Measurements from ENCODE around the gene TNN. TPM values are rescaled to one million over a fixed set of nuclear protein-coding genes. Genes with fewer than 3 reads are reported as not detected.

TNN gene
- total and polyA plus RNA-seq, 10 of the 15 experiments (the other 5 are each of a cell fraction or from before 2014, with no cell fraction given), result 0.05 to 0.17 (median 0.11) TPM

GRCh38 chr1:175195281-175195680 is 127.6 kb downstream of the TNN start:
- ATAC-seq (no peak), DNase-seq (ENCODE audit: low read depth, low spot score) (no peak), FAIRE-seq (no peak)
- Histone ChIP-seq H2AFZ (ENCODE audit: control insufficient read depth, low read depth, low read length) (no peak overlapping the region), H3K27ac (ENCODE audit: control insufficient read depth, insufficient read depth) (no peak overlapping the region), H3K4me3 (no peak overlapping the region; the same call in 1 of the 2 replicates), H3K4me1 (ENCODE audit: control insufficient read depth, insufficient read depth, low read length) (peaks cover 17% of the 10 kb centered on the region), H3K27me3 (replicated peaks in 1 of 2; ENCODE audit: control insufficient read depth in 2 of 2, insufficient read depth in 2 of 2, low read length in 1 of 2) (no peaks in the 10 kb centered on the region), H3K79me2 (ENCODE audit: control insufficient read depth, insufficient read depth, low read length) (peaks cover 19% of the 10 kb centered on the region), H3K9ac (ENCODE audit: control insufficient read depth, insufficient read depth, low read length) (no peak overlapping the region), H4K20me1 (ENCODE audit: control insufficient read depth, insufficient read depth) (no peaks in the 10 kb centered on the region), H3K4me2 (ENCODE audit: control insufficient read depth, insufficient read depth) (peak overlapping the region; percentile 38), H3K36me3 (ENCODE audit: control insufficient read depth in 2 of 2, insufficient read depth in 2 of 2, low read length in 1 of 2) (no peaks in the 10 kb centered on the region), H3K9me3 (replicated peaks; ENCODE audit: control insufficient read depth, insufficient read depth, low read length) (no peaks in the 10 kb centered on the region)
- intact Hi-C loops (cut with micrococcal nuclease; ENCODE audit: unreplicated experiment) (no loop called here), in situ Hi-C loops (cut with MboI) (no loop called here)
- ChIA-PET CTCF (interaction anchor here (0.7 to 3.5 kb wide), 8 partner anchors 9 to 43 kb away, joined by 3 to 16 read pairs (median 4); no protein-coding TSS in a partner anchor), RAD21 (ENCODE audit: unreplicated experiment) (interaction anchor here (0.8 to 2.6 kb wide), 5 partner anchors 9 to 172 kb away, joined by 3 to 15 read pairs (median 3); no protein-coding TSS in a partner anchor), POLR2A (interaction anchor here (1.0 to 3.0 kb wide), 5 partner anchors 9 to 43 kb away, joined by 3 to 11 read pairs (median 4); no protein-coding TSS in a partner anchor), SMC1A (ENCODE audit: uncharacterized antibody, unreplicated experiment) (interaction anchor here (1.2 to 2.8 kb wide), 12 partner anchors 8 to 1984 kb away, joined by 3 to 14 read pairs (median 5); no protein-coding TSS in a partner anchor)
- BruUV-seq (replicated peaks), result no TSS peak
- 0% methylated on average over 1 of the region's 1 CpG for WGBS (ENCODE audit: insufficient coverage, insufficient replicate concordance, low lambda C conversion rate, missing lambda C conversion rate)
- no peak for TF ChIP-seq MEF2A (IDR thresholded peaks at IDR 0.05; ENCODE audit: insufficient read depth, low read depth, low read length)
- no peak for TF ChIP-seq CEBPZ (IDR thresholded peaks at IDR 0.05; ENCODE audit: low read depth, low read length)
- TF ChIP-seq DPF2 (IDR thresholded peaks at IDR 0.05), result no peak
- no peak for TF ChIP-seq ZNF207 (IDR thresholded peaks at IDR 0.05; ENCODE audit: borderline replicate concordance)
- TF ChIP-seq CREB1 (IDR thresholded peaks at IDR 0.05; ENCODE audit: low read depth), result no peak
- TF ChIP-seq CHD1 (IDR thresholded peaks at IDR 0.05; ENCODE audit: low read depth, low read length), result no peak
- no peak for TF ChIP-seq TCF12 (IDR thresholded peaks at IDR 0.05; ENCODE audit: low read depth, low read length)
- TF ChIP-seq JUNB (IDR thresholded peaks at IDR 0.05), result no peak
- no peak for TF ChIP-seq EP300 (IDR thresholded peaks at IDR 0.05; ENCODE audit: borderline replicate concordance in 1 of 2, control insufficient read depth in 1 of 2, low read depth in 2 of 2, low read length in 2 of 2)
- no peak for TF ChIP-seq HDAC2 (IDR thresholded peaks at IDR 0.05)
- TF ChIP-seq EGR1 (IDR thresholded peaks at IDR 0.05; ENCODE audit: borderline replicate concordance in 1 of 2, low read depth in 2 of 2, low read length in 2 of 2), result no peak
- TF ChIP-seq IRF4 (IDR thresholded peaks at IDR 0.05; ENCODE audit: low read depth, low read length), result no peak
- no peak for TF ChIP-seq BCL3 (IDR thresholded peaks at IDR 0.05; ENCODE audit: borderline replicate concordance, insufficient read depth, low read depth, low read length, poor library complexity, severe bottlenecking)
- TF ChIP-seq JUND (IDR thresholded peaks at IDR 0.05; ENCODE audit: low read depth, low read length), result no peak
- TF ChIP-seq WRNIP1 (IDR thresholded peaks at IDR 0.05; ENCODE audit: borderline replicate concordance, low read depth, low read length), result no peak
- TF ChIP-seq BMI1 (IDR thresholded peaks at IDR 0.05; ENCODE audit: borderline replicate concordance), result no peak
- no peak for TF ChIP-seq NFYA (IDR thresholded peaks at IDR 0.05; ENCODE audit: borderline replicate concordance, low read depth, low read length)
- TF ChIP-seq KDM1A (IDR thresholded peaks at IDR 0.05; ENCODE audit: borderline replicate concordance), result no peak
- no peak for TF ChIP-seq RB1 (IDR thresholded peaks at IDR 0.05; ENCODE audit: borderline replicate concordance)

All from GM12878 (cell line).